K562 (cell line): ENCODE data around the gene PODXL2. TPM values are rescaled to one million over a fixed set of nuclear protein-coding genes. Genes with fewer than 3 reads are reported as not detected.
A peak's percentile ranks its signal among the peaks of the same experiment; 100 is the strongest.

ENCODE experiments used
- ATAC-seq: fragments of 200-7000 bp; cut with Tn5 transposase; 3 replicates; pipeline ENCODE4 v1.9.1; 2020; ENCODE audit warnings: moderate library complexity
- BruUV-seq: library from RNA; stranded (reverse); fragments of 400-500 nt; replicated peaks from 2 replicates; lab custom pipeline; 2021; lab: Mats Ljungman, UMichigan
- CTCF ChIA-PET: fragments of 300-600 bp; formaldehyde crosslinking; extraction: SDS; loops from one replicate; lab custom pipeline; 2021; ENCODE audit warnings: low intra/inter-chr PET ratio; lab: Yijun Ruan, JAX
- POLR2A ChIA-PET: fragments of 300-600, 350-650 bp; sonication (Branson Sonifier 250); formaldehyde crosslinking; extraction: SDS; loops from one replicate; lab custom pipeline; 2021; ENCODE audit warnings: antibody characterized with exemption, inconsistent platforms; lab: Yijun Ruan, JAX
- DNase-seq, 4 experiments: peaks; one replicate each; pipeline versions ENCODE4 v3.0.0 to v3.0.0-alpha.2; 2011 to 2018; ENCODE audit warnings: low spot score in 3 of 4, mixed read lengths in 3 of 4; ENCODE audit errors: extremely low read depth in 1 of 4
- FAIRE-seq: peaks from 2 replicates; lab custom pipeline; 2011; peaks lifted over from hg19 to GRCh38; lab: Jason Lieb, UNC
- H2AFZ ChIP-seq: 2 replicates; pipeline ENCODE4 v1.6.0; 2011; ENCODE audit warnings: low read depth, low read length, control low read depth, inconsistent platforms
- H3K27ac ChIP-seq: fragments of 200-600 bp; 3 replicates; pipeline ENCODE4 v1.8.0; 2011; ENCODE audit warnings: low read depth, mild to moderate bottlenecking, control low read depth, inconsistent platforms, low read length, moderate library complexity, mixed read lengths; ENCODE audit errors: extremely low read depth
- H3K27me3 ChIP-seq, 2 experiments: fragments of 300-600 bp in 1 of 2; 2 replicates in 1 of 2; 3 replicates in 1 of 2; pipeline versions ENCODE4 v1.6.0 to v1.8.0; 2011; ENCODE audit warnings: inconsistent platforms in 2 of 2, low read length in 2 of 2, mild to moderate bottlenecking in 1 of 2, mixed read lengths in 1 of 2, moderate library complexity in 1 of 2; ENCODE audit not compliant: control insufficient read depth in 2 of 2, insufficient read depth in 2 of 2
- H3K36me3 ChIP-seq: fragments of 300-600 bp; 3 replicates; pipeline ENCODE4 v1.8.0; 2011; ENCODE audit warnings: mild to moderate bottlenecking, low read length, inconsistent platforms; ENCODE audit not compliant: control insufficient read depth, insufficient read depth
- H3K4me1 ChIP-seq, 2 experiments: fragments of 200-600 bp in 1 of 2; replicated peaks in 1 of 2; 2 replicates in 1 of 2; 3 replicates in 1 of 2; pipeline versions ENCODE4 v1.5.1 to v1.8.0; 2011; ENCODE audit warnings: inconsistent platforms in 2 of 2, low read length in 2 of 2, mild to moderate bottlenecking in 1 of 2, mixed read lengths in 1 of 2, moderate library complexity in 1 of 2; ENCODE audit not compliant: control insufficient read depth in 2 of 2, insufficient read depth in 2 of 2
- H3K4me2 ChIP-seq: 2 replicates; pipeline ENCODE4 v1.6.1; 2011; ENCODE audit warnings: low read length, control low read depth, inconsistent platforms, mixed read lengths; ENCODE audit not compliant: insufficient read depth
- H3K4me3 ChIP-seq: fragments of 200-600 bp; sonication (generic), shearing (Covaris generic); 2 replicates; pipeline ENCODE4 v1.5.1; 2016; ENCODE audit warnings: control low read depth, inconsistent platforms
- H3K79me2 ChIP-seq: fragments of 200-600 bp; 3 replicates; pipeline ENCODE4 v1.8.0; 2011; ENCODE audit warnings: low read length, inconsistent platforms; ENCODE audit not compliant: control insufficient read depth, insufficient read depth
- H3K9ac ChIP-seq, 2 experiments: 2 replicates each; pipeline versions ENCODE4 v1.6.0 to v1.6.1; 2011; ENCODE audit warnings: low read depth in 2 of 2, low read length in 2 of 2, control low read depth in 1 of 2, inconsistent platforms in 1 of 2, mild to moderate bottlenecking in 1 of 2, mixed read lengths in 1 of 2; ENCODE audit not compliant: insufficient read depth in 1 of 2
- H3K9me1 ChIP-seq: one replicate; pipeline ENCODE4 v1.6.0; 2011; ENCODE audit warnings: inconsistent platforms, mild to moderate bottlenecking, low read length, moderate library complexity; ENCODE audit not compliant: control insufficient read depth, insufficient read depth
- H3K9me3 ChIP-seq: replicated peaks from 2 replicates; pipeline ENCODE4 v1.5.1; 2011; ENCODE audit warnings: low read depth, low read length, inconsistent platforms; ENCODE audit not compliant: control insufficient read depth, insufficient read depth
- H4K20me1 ChIP-seq: replicated peaks from 2 replicates; pipeline ENCODE4 v1.6.1; 2011; ENCODE audit warnings: low read length, inconsistent platforms, mixed read lengths; ENCODE audit not compliant: control insufficient read depth, insufficient read depth
- HNRNPK ChIP-seq: fragments of 200-400 bp; formaldehyde crosslinking; IDR thresholded peaks from one replicate; pipeline ENCODE4 v1.6.1; 2018; ENCODE audit warnings: mild to moderate bottlenecking, low read depth, low read length; ENCODE audit not compliant: poor library complexity, severe bottlenecking
- KLF13 ChIP-seq: fragments of 450-650 bp; IDR thresholded peaks from 2 replicates; pipeline ENCODE4 v1.6.1; 2016; ENCODE audit warnings: missing genetic modification characterization, low read depth, mild to moderate bottlenecking, missing compliant biosample characterization, moderate library complexity, borderline replicate concordance
- RFX5 ChIP-seq: IDR thresholded peaks from 2 replicates; pipeline ENCODE4 v1.6.1; 2011; ENCODE audit warnings: low read depth, mild to moderate bottlenecking, improper control_type of control experiment, low read length
- ZNF121 ChIP-seq: sonication (generic); formaldehyde crosslinking; conservative IDR thresholded peaks from 2 replicates; pipeline ENCODE4 v1.8.0; 2022; ENCODE audit warnings: missing genetic modification reagents
- WGBS: fragments of 100-300 bp; shearing (Covaris generic); methylation state at CpG from one replicate; pipeline ENCODE4 v1.1.6; 2016; ENCODE audit warnings: low coverage, mixed read lengths; ENCODE audit not compliant: insufficient coverage; ENCODE audit errors: missing lambda C conversion rate; 5-methylcytosine and 5-hydroxymethylcytosine counted together
- in situ Hi-C: fragments of 300-500 bp; cut with MboI; formaldehyde crosslinking; loops from 4 replicates; pipeline ENCODE4 v1.15.0; 2018; ENCODE audit warnings: inconsistent platforms, mixed read lengths
- intact Hi-C: fragments of 100-400 bp; cut with micrococcal nuclease; formaldehyde crosslinking; loops from 2 replicates; pipeline ENCODE4 v1.14.2; 2022
- polyA plus RNA-seq, 8 experiments: library from polyadenylated mRNA; depleted of rRNA in 4 of 8; stranded (reverse) in 5 of 8; unstranded in 3 of 8; fragments of >200 nt; fragmentation: Nextera tagmentation in 2 of 8; fragmentation: Illumina TruSeq in 1 of 8; extraction: Ambion mirVana in 2 of 8; extraction: Trizol in 1 of 8; gene quantifications; 2 replicates each; pipeline versions ENCODE4 v1.2.1 to v1.2.3, GENCODE V29; 2011 to 2014; ENCODE audit warnings: inconsistent platforms in 1 of 8, missing spikeins in 1 of 8
- total RNA-seq, 7 experiments: library from RNA; depleted of rRNA in 6 of 7; stranded (reverse); fragments of >200 nt in 6 of 7; fragmentation: Illumina TruSeq in 2 of 7; extraction: Trizol in 2 of 7; gene quantifications; 2 replicates each; pipeline versions ENCODE4 v1.2.1 to v1.2.3, GENCODE V29; 2011 to 2021; ENCODE audit warnings: low replicate concordance in 1 of 7
- TF ChIP-seq, protein P1 (sequence below): fragments of 450-650 bp; IDR thresholded peaks from 2 replicates; pipeline ENCODE4 v1.6.1; 2016; ENCODE audit warnings: low read depth
- TF ChIP-seq, protein P2 (sequence below), 2 experiments: fragments of 450-650 bp in 1 of 2; sonication (generic) in 1 of 2; formaldehyde crosslinking in 1 of 2; IDR thresholded peaks in 1 of 2; conservative IDR thresholded peaks in 1 of 2; 2 replicates each; pipeline versions ENCODE4 v1.6.1 to v1.8.1; 2016 to 2023; ENCODE audit warnings: mild to moderate bottlenecking in 2 of 2, moderate library complexity in 2 of 2, inconsistent platforms in 1 of 2, missing genetic modification reagents in 1 of 2

PODXL2 gene
- total and polyA plus RNA-seq, 9 of the 15 experiments (the other 6 are each of a cell fraction or from before 2014, with no cell fraction given), result 0.03 to 52.5 (median 21.9) TPM

DNA sequence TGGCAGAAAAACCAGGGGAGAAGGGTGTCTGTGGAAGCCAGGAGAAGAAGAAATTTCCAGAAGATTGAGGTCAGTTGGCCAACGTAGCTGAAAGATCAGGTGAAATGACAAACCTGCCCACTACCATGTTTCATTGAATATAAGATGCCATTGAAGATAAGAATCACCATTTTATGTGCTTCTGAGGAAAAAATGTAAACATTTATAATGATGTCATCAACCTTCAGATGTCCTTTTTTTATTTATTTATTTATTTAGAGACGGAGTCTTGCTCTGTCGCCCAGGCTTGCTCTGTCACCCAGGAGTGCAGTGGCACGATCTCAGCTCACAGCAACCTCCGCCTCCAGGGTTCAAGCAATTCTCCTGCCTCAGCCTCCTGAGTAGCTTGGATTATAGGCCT is 4.9 kb upstream of the PODXL2 start:
- CTCF ChIA-PET, result no interaction called here
- FAIRE-seq, result no peak
- no TSS peak for BruUV-seq

DNA sequence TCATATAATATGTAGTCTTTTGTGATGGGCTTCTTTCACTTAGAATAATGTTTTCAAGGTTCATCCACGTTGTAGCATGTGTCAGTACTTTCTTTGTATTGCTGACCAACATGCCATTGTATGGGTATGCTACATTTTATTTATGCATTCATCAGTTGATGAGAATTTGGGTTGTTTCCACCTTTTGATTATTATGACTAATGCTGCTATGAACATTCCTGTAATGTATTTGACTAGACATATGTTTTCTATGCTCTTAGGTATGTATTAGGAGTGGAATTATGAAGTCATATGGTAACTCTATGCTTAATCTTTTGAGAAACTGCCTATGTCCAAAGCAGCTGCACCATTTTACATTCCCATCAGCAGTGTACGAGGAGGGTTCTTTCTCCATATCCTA is 3.2 kb upstream of the PODXL2 start:
- no TSS peak for BruUV-seq
- in situ Hi-C loops, result no loop called here
- TF ChIP-seq KLF13, result no peak
- TF ChIP-seq ZNF121, result no peak
- TF ChIP-seq, protein P1, sequence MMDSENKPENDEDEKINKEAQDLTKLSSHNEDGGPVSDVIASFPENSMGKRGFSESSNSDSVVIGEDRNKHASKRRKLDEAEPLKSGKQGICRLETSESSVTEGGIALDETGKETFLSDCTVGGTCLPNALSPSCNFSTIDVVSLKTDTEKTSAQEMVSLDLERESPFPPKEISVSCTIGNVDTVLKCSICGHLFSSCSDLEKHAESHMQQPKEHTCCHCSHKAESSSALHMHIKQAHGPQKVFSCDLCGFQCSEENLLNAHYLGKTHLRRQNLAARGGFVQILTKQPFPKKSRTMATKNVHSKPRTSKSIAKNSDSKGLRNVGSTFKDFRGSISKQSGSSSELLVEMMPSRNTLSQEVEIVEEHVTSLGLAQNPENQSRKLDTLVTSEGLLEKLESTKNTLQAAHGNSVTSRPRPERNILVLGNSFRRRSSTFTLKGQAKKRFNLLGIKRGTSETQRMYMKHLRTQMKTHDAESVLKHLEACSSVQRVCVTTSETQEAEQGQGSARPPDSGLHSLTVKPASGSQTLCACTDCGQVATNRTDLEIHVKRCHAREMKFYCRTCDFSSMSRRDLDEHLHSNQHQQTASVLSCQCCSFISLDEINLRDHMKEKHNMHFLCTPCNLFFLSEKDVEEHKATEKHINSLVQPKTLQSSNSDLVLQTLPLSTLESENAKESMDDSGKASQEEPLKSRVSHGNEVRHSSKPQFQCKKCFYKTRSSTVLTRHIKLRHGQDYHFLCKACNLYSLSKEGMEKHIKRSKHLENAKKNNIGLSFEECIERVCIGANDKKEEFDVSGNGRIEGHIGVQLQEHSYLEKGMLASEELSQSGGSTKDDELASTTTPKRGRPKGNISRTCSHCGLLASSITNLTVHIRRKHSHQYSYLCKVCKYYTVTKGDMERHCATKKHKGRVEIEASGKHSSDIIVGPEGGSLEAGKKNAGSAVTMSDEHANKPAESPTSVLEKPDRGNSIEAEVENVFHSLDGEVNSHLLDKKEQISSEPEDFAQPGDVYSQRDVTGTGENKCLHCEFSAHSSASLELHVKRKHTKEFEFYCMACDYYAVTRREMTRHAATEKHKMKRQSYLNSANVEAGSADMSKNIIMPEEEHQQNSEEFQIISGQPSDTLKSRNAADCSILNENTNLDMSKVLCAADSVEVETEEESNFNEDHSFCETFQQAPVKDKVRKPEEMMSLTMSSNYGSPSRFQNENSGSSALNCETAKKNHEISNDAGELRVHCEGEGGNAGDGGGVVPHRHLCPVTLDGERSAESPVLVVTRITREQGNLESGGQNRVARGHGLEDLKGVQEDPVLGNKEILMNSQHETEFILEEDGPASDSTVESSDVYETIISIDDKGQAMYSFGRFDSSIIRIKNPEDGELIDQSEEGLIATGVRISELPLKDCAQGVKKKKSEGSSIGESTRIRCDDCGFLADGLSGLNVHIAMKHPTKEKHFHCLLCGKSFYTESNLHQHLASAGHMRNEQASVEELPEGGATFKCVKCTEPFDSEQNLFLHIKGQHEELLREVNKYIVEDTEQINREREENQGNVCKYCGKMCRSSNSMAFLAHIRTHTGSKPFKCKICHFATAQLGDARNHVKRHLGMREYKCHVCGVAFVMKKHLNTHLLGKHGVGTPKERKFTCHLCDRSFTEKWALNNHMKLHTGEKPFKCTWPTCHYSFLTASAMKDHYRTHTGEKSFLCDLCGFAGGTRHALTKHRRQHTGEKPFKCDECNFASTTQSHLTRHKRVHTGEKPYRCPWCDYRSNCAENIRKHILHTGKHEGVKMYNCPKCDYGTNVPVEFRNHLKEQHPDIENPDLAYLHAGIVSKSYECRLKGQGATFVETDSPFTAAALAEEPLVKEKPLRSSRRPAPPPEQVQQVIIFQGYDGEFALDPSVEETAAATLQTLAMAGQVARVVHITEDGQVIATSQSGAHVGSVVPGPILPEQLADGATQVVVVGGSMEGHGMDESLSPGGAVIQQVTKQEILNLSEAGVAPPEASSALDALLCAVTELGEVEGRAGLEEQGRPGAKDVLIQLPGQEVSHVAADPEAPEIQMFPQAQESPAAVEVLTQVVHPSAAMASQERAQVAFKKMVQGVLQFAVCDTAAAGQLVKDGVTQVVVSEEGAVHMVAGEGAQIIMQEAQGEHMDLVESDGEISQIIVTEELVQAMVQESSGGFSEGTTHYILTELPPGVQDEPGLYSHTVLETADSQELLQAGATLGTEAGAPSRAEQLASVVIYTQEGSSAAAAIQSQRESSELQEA, result no peak
- TF ChIP-seq HNRNPK, result no peak

More for the DNA sequence above, 4.9 kb upstream of the PODXL2 start:
- Histone ChIP-seq H3K9me3 (no peaks in the 10 kb centered on the region), H3K27me3 (no peaks in the 10 kb centered on the region), H3K9ac (no peak overlapping the region), H3K27ac (no peak overlapping the region), H2AFZ (no peak overlapping the region), H3K4me1 (peaks cover 3% of the 10 kb centered on the region in 2 experiments; a peak in 3 of 5 replicates), H3K79me2 (no peaks in the 10 kb centered on the region)
- DNase-seq (no peak), ATAC-seq (no peak)
- in situ Hi-C loops, result no loop called here
- intact Hi-C loops, result no loop called here
- TF ChIP-seq RFX5, result no peak
- TF ChIP-seq, protein P2, sequence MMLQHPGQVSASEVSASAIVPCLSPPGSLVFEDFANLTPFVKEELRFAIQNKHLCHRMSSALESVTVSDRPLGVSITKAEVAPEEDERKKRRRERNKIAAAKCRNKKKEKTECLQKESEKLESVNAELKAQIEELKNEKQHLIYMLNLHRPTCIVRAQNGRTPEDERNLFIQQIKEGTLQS (IDR thresholded peaks at IDR 0.05), result peak; percentile 45; the same call in 1 of the 2 replicates
- TF ChIP-seq, protein P2 (CRISPR knock-in tag; conservative IDR thresholded peaks at IDR 0.05), result no peak
- TF ChIP-seq, all 486 proteins: peak for 1
- POLR2A ChIA-PET, result no interaction called here
- H3K36me3 ChIP-seq, result peaks cover 31% of the 10 kb centered on the region; the same call in 2 of the 3 replicates
- 77% methylated on average over 3 of the region's 5 CpGs for WGBS
- no peaks in the 10 kb centered on the region for H3K9me1 ChIP-seq
- H3K4me3 ChIP-seq, result no peak overlapping the region
- H4K20me1 ChIP-seq, result no peaks in the 10 kb centered on the region; the same call in 1 of the 2 replicates
- H3K4me2 ChIP-seq, result no peak overlapping the region

More for the DNA sequence above, 3.2 kb upstream of the PODXL2 start:
- CTCF ChIA-PET, result no interaction called here
- POLR2A ChIA-PET, result interaction anchor here (0.5 kb wide), 1 partner anchor 695 kb away, joined by 3 read pairs; no protein-coding TSS in a partner anchor
- WGBS, result 0% methylated on average over 2 of the region's 2 CpGs
- Histone ChIP-seq H3K27me3 (no peaks in the 10 kb centered on the region), H3K27ac (no peak overlapping the region), H3K4me3 (no peak overlapping the region), H3K9me3 (no peaks in the 10 kb centered on the region), H2AFZ (no peak overlapping the region), H3K4me1 (peaks cover 13 to 14% of the 10 kb centered on the region in 2 experiments; a peak in 4 of 5 replicates), H3K4me2 (no peak overlapping the region), H4K20me1 (peaks cover 4% of the 10 kb centered on the region), H3K79me2 (peaks cover 15% of the 10 kb centered on the region), H3K9ac (no peak overlapping the region), H3K36me3 (peaks cover 17% of the 10 kb centered on the region; the same call in 2 of the 3 replicates), H3K9me1 (peaks cover 4% of the 10 kb centered on the region)
- intact Hi-C loops, result no loop called here
- DNase-seq (no peak), ATAC-seq (no peak), FAIRE-seq (no peak)
